Cardiac muscle cell (in vitro differentiated cells and primary cell): Measurements from ENCODE around the gene LBH. TPM values are rescaled to one million over a fixed set of nuclear protein-coding genes. Genes with fewer than 3 reads are reported as not detected.

Experiments used
- DNase-seq, 2 donors: peaks; one replicate each; pipeline versions ENCODE4 v3.0.0 to v3.0.0-alpha.2; 2010 to 2017; ENCODE audit warnings: low read depth in 1 of 2, low spot score in 1 of 2
- H3K27ac ChIP-seq: fragments of 200-600 bp; sonication (generic); 2 replicates; pipeline ENCODE4 v1.5.1; 2016
- H3K27me3 ChIP-seq: fragments of 200-600 bp; sonication (generic); 2 replicates; pipeline ENCODE4 v1.6.0; 2016; ENCODE audit warnings: control low read depth
- H3K36me3 ChIP-seq: fragments of 200-600 bp; sonication (generic); 2 replicates; pipeline ENCODE4 v1.5.1; 2016; ENCODE audit warnings: control low read depth
- H3K4me1 ChIP-seq: fragments of 200-600 bp; sonication (generic); 2 replicates; pipeline ENCODE4 v1.8.1; 2017; ENCODE audit warnings: low read depth, mild to moderate bottlenecking, mixed run types
- H3K4me3 ChIP-seq: fragments of 200-600 bp; sonication (generic); 2 replicates; pipeline ENCODE4 v1.5.1; 2016; ENCODE audit warnings: mild to moderate bottlenecking
- H3K9me3 ChIP-seq: fragments of 200-600 bp; sonication (generic); 2 replicates; pipeline ENCODE4 v1.5.1; 2017; ENCODE audit warnings: low read depth, mild to moderate bottlenecking, control low read depth
- CTCF ChIP-seq: IDR thresholded peaks from 2 replicates; pipeline ENCODE4 v1.5.1; 2012; ENCODE audit warnings: low read depth, mild to moderate bottlenecking, low read length
- polyA plus RNA-seq: library from polyadenylated mRNA; unstranded; fragments of >200 nt; fragmentation: Nextera tagmentation; extraction: Ambion mirVana; gene quantifications from 2 replicates; pipeline ENCODE4 v1.2.1, GENCODE V29; 2016
- total RNA-seq: library from RNA; depleted of rRNA; stranded (reverse); fragments of >200 nt; gene quantifications from 2 replicates; pipeline ENCODE4 v1.2.3, GENCODE V29; 2016

The LBH gene
- total and polyA plus RNA-seq, 2 experiments from 2014 or later, result 632 to 1,389 TPM

GRCh38 chr2:30306522-30306921, 75.2 kb downstream of the LBH start:
- no peak overlapping the region for H3K27ac ChIP-seq
- H3K4me3 ChIP-seq, result no peak overlapping the region
- no peaks in the 10 kb centered on the region for H3K27me3 ChIP-seq
- H3K4me1 ChIP-seq, result peaks cover under 1% of the 10 kb centered on the region
- DNase-seq, result no peak
- no peaks in the 10 kb centered on the region for H3K9me3 ChIP-seq
- no peaks in the 10 kb centered on the region for H3K36me3 ChIP-seq
- no peak for TF ChIP-seq CTCF

DNA sequence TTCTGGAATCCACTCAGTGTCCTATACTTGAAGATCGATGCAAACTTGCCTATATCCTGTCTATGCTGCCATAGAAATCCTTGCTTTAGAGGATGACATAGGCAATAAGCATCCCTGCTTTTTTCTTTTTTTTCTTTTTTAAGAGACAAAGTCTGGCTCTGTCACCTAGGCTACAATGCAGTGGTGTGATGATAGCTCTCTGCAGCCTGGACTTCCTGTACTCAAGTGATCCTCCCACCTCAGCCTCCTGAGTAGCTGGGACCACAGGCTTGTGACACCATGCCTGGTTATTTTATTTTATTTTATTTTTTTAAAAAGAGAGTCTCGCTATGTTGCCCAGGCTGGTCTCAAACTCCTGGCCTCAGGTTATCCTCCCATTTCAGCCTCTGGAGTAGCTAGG, 76.9 kb downstream of the LBH start:
- Histone ChIP-seq H3K4me1 (no peaks in the 10 kb centered on the region), H3K9me3 (no peaks in the 10 kb centered on the region), H3K4me3 (no peak overlapping the region), H3K27ac (no peak overlapping the region), H3K36me3 (no peaks in the 10 kb centered on the region), H3K27me3 (no peaks in the 10 kb centered on the region)
- TF ChIP-seq CTCF, result no peak
- no peak for DNase-seq

Other genes with a start within 250 kb of the LBH start
- 65.5 and 85.5 TPM in 2 replicates for gene YPEL5, start 84.5 kb upstream of the LBH start, total RNA-seq
- 134 and 159 TPM in 2 replicates for gene YPEL5, start 84.5 kb upstream of the LBH start, polyA plus RNA-seq
- gene LCLAT1, start 215.7 kb downstream of the LBH start, total RNA-seq, result 19.6 and 22.6 TPM in 2 replicates
- 24.7 and 25.5 TPM in 2 replicates for gene LCLAT1, start 215.7 kb downstream of the LBH start, polyA plus RNA-seq